Heart left ventricle (tissue), 16 donors: Measurements from ENCODE around the gene LPCAT1. TPM values are rescaled to one million over a fixed set of nuclear protein-coding genes. Genes with fewer than 3 reads are reported as not detected.

Experiments used
- ATAC-seq, 4 donors: fragments of 200-7000 bp; cut with Tn5 transposase; one replicate each; pipeline ENCODE4 v1.9.1; 2020 to 2022; ENCODE audit warnings: moderate library complexity in 4 of 4, mild to moderate bottlenecking in 3 of 4, moderate number of reproducible peaks in 1 of 4
- DNase-seq, 5 donors: peaks; one replicate each; pipeline ENCODE4 v3.0.0-alpha.2; 2020
- H3K27ac ChIP-seq, 12 donors: fragments of 200-600 bp; sonication (generic) in 4 of 12; one replicate each; pipeline versions ENCODE4 v1.5.0 to v1.8.0; 2016 to 2022; ENCODE audit warnings: mild to moderate bottlenecking in 2 of 12
- H3K27me3 ChIP-seq, 9 donors: fragments of 200-600 bp; sonication (generic) in 2 of 9; one replicate each; pipeline versions ENCODE4 v1.5.1 to v1.8.0; 2016 to 2022; ENCODE audit warnings: mild to moderate bottlenecking in 3 of 9
- H3K36me3 ChIP-seq, 9 donors: fragments of 200-600 bp; sonication (generic) in 2 of 9; one replicate each; pipeline versions ENCODE4 v1.5.0 to v1.8.0; 2018 to 2022; ENCODE audit warnings: mild to moderate bottlenecking in 2 of 9
- H3K4me1 ChIP-seq, 12 donors: fragments of 200-600 bp; sonication (generic) in 4 of 12; one replicate each; pipeline versions ENCODE4 v1.5.0 to v1.8.0; 2016 to 2022; ENCODE audit warnings: mild to moderate bottlenecking in 3 of 12
- H3K4me3 ChIP-seq, 12 donors: fragments of 200-600 bp; sonication (generic) in 4 of 12; one replicate each; pipeline versions ENCODE4 v1.5.0 to v1.8.0; 2017 to 2022; ENCODE audit warnings: mild to moderate bottlenecking in 9 of 12, moderate library complexity in 4 of 12
- H3K9me3 ChIP-seq, 12 donors: fragments of 200-600 bp; sonication (generic) in 4 of 12; one replicate each; pipeline versions ENCODE4 v1.5.0 to v1.8.0; 2016 to 2022; ENCODE audit warnings: mild to moderate bottlenecking in 1 of 12
- POLR2A ChIP-seq, 2 donors: fragments of 450-650 bp; IDR thresholded peaks; one replicate each; pipeline ENCODE4 v1.6.1; 2017; ENCODE audit warnings: antibody characterized with exemption in 2 of 2, mild to moderate bottlenecking in 2 of 2, moderate library complexity in 2 of 2
- WGBS, 4 donors: extraction: QIAGEN DNeasy Blood & Tissue Kit in 2 of 4; methylation state at CpG; one replicate each; pipeline versions ENCODE4 v1.1.5 to v1.1.7; 2013 to 2018; 5-methylcytosine and 5-hydroxymethylcytosine counted together
- intact Hi-C, 10 donors: fragments of 100-400 bp; cut with DNase I; formaldehyde crosslinking; loops; one replicate each; pipeline versions ENCODE4 v1.11.1 to v1.14.2; 2022
- polyA plus RNA-seq, 2 donors: library from polyadenylated mRNA; stranded (reverse); fragments of 200-250 nt; gene quantifications; one replicate each; pipeline ENCODE4 v1.2.3, GENCODE V29; 2013
- total RNA-seq, 9 donors: library from RNA; depleted of rRNA in 2 of 9; stranded (reverse); fragments of >200 nt in 2 of 9; fragmentation: NEBNext Ultra II Directional in 3 of 9; extraction: Animal tissue kit (Norgen Biotek cat#: 25700) in 3 of 9; gene quantifications; one replicate each; pipeline versions ENCODE4 v1.1.0 to v1.2.4, GENCODE V29; 2016 to 2023
- TF ChIP-seq, protein P1 (sequence below), 12 donors: fragments of 200-600 bp; sonication (generic) in 4 of 12; IDR thresholded peaks; one replicate each; pipeline versions ENCODE4 v1.5.0 to v1.8.0; 2018 to 2022; ENCODE audit warnings: antibody characterized with exemption in 12 of 12, mild to moderate bottlenecking in 5 of 12
- donor health status: ischemic (EF 13 %, LVEDD 7.1; RV severe dilation, severe dysfunction).
- donor health status: healthy with polysubstance abuse.
- donor health status: DM: no; HTN: yes; CAD: no.
- donor health status: DM: no; HTN: no; CAD: no.
- donor health status: ischemic (EF 25% LVEDD 6.9; RV normal size, moderate dysfunction).
- donor health status: ischemic (EF 25% LVEDD 5.7; RV mildly dilated, moderate dysfunction).
- donor health status: healthy.
- donor health status: DM: yes; HTN: yes; CAD: no.
- donor health status: ischemic (EF 35%, LVEDD 5.7; RV mildly dilated, moderate dysfunction).
- donor health status: nonischemic (EF 11% LVEDD 7.7; RV severe dilation, severe dysfunction).
- donor health status: DM: yes; HTN: yes; CAD: no.
- donor health status: PGD.
- donor health status: ischemic (EF 29% LVEDD 5.4; RV normal size, mild dysfunction).
- donor health status: nonischemic (EF 23%, LVEDD 6.1; RV moderate dilation, normal function).

The LPCAT1 gene
- total and polyA plus RNA-seq, 11 donors = 8.2 to 30.6 (median 9.9) TPM

GRCh38 chr5:1429496-1429895, 94.3 kb downstream of the LPCAT1 start:
- no peaks in the 10 kb centered on the region for H3K27me3 ChIP-seq
- no peak for TF ChIP-seq POLR2A (IDR thresholded peaks at IDR 0.05)
- TF ChIP-seq, protein P1, sequence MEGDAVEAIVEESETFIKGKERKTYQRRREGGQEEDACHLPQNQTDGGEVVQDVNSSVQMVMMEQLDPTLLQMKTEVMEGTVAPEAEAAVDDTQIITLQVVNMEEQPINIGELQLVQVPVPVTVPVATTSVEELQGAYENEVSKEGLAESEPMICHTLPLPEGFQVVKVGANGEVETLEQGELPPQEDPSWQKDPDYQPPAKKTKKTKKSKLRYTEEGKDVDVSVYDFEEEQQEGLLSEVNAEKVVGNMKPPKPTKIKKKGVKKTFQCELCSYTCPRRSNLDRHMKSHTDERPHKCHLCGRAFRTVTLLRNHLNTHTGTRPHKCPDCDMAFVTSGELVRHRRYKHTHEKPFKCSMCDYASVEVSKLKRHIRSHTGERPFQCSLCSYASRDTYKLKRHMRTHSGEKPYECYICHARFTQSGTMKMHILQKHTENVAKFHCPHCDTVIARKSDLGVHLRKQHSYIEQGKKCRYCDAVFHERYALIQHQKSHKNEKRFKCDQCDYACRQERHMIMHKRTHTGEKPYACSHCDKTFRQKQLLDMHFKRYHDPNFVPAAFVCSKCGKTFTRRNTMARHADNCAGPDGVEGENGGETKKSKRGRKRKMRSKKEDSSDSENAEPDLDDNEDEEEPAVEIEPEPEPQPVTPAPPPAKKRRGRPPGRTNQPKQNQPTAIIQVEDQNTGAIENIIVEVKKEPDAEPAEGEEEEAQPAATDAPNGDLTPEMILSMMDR (IDR thresholded peaks at IDR 0.05) = no peak
- DNase-seq (no peak), ATAC-seq (no peak)
- 91 to 96% (median 92%) methylated on average over 5 of the region's 5 CpGs for WGBS, 4 donors
- no peak overlapping the region for H3K4me3 ChIP-seq
- no peak overlapping the region for H3K27ac ChIP-seq
- peaks cover 0 to 42% (median 31%) of the 10 kb centered on the region in 12 donors for H3K9me3 ChIP-seq
- no peaks in the 10 kb centered on the region for H3K36me3 ChIP-seq
- intact Hi-C loops = no loop called here
- H3K4me1 ChIP-seq = no peaks in the 10 kb centered on the region

DNA sequence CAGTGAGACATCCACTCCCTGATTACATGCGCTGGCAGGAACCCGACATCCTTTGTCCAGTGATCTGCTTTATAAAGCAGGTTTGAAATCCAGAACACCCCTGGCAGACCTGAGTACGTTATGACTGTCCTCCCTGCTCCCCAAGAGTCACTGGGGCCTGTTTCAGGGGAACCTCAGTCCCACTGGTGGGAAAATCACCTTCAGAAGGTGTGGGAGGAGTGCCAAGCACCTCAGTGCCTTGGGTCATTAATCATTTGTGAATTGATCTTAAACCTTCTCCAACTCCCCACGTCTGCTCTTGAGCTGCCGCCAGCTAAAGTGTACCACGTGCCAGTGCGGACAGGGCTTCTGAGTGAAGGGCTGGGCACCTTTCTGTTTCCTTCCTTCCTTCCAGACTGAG, 94.7 kb downstream of the LPCAT1 start:
- no peak for TF ChIP-seq POLR2A (IDR thresholded peaks at IDR 0.05)
- TF ChIP-seq, protein P1 (IDR thresholded peaks at IDR 0.05) = no peak
- Histone ChIP-seq H3K9me3 (peaks cover 0 to 42% (median 31%) of the 10 kb centered on the region in 12 donors), H3K4me1 (no peaks in the 10 kb centered on the region), H3K27ac (no peak overlapping the region), H3K4me3 (no peak overlapping the region), H3K36me3 (no peaks in the 10 kb centered on the region), H3K27me3 (no peaks in the 10 kb centered on the region)
- 78 to 83% (median 82%) methylated on average over 7 of the region's 7 CpGs for WGBS, 4 donors
- DNase-seq = no peak
- no peak for ATAC-seq
- intact Hi-C loops = no loop called here

DNA sequence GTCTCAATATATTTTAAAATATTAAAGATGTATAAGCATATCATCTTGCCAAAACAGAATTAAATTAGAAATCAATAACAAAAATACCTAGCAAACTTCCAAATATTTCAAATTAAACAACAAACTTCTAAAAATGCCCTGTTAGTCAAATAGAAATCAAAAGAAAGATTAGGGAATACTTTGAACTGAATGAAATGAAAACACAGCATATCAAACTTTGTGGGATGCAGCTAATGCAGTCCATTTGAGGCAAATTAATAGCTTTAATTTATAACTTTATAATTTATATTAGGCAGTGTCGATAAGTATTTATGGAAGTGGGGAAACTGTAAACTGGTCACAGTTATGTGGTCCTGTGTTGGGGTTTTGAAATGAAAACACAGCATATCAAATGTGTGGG, 95.7 kb downstream of the LPCAT1 start:
- Histone ChIP-seq H3K9me3 (peaks cover 0 to 42% (median 31%) of the 10 kb centered on the region in 12 donors), H3K27me3 (peaks cover 0 to 4% (median 0%) of the 10 kb centered on the region in 9 donors), H3K27ac (no peak overlapping the region), H3K4me3 (no peak overlapping the region), H3K4me1 (no peaks in the 10 kb centered on the region), H3K36me3 (no peaks in the 10 kb centered on the region)
- DNase-seq = no peak
- ATAC-seq = no peak
- intact Hi-C loops = no loop called here
- no peak for TF ChIP-seq POLR2A (IDR thresholded peaks at IDR 0.05)
- TF ChIP-seq, protein P1 (IDR thresholded peaks at IDR 0.05) = no peak
- 66 to 76% (median 74%) methylated on average over 1 of the region's 1 CpG for WGBS, 4 donors

DNA sequence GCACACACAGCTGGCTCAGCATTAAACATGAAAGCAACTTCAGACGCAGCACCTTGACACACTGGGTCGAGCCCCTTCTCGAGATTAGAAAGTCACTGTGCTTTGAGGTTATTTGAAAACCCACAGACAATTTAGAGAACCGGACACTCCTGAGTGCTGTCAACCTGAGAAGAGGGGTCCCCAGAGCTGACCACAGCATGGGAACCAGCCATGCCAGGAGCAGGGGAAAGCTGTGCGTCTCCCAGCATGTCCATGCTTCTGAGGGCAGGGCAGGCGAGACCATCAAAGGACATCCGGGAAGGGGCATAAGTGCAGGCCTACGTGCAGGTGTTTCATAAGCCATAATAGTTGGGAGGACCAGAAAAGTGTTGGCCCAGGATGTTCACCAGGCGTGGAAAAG, 99.0 kb downstream of the LPCAT1 start:
- H3K9me3 ChIP-seq = peaks cover 0 to 40% (median 29%) of the 10 kb centered on the region in 12 donors
- no peak for TF ChIP-seq POLR2A (IDR thresholded peaks at IDR 0.05)
- TF ChIP-seq, protein P1 (IDR thresholded peaks at IDR 0.05) = no peak
- no peak for ATAC-seq
- no peak overlapping the region for H3K4me3 ChIP-seq
- 80 to 86% (median 84%) methylated on average over 9 of the region's 9 CpGs for WGBS, 4 donors
- no peaks in the 10 kb centered on the region for H3K4me1 ChIP-seq
- no peaks in the 10 kb centered on the region for H3K36me3 ChIP-seq
- H3K27me3 ChIP-seq = peaks cover 0 to 4% (median 0%) of the 10 kb centered on the region in 9 donors
- DNase-seq = peak in 1 of 5 donors; percentile 9
- no peak overlapping the region for H3K27ac ChIP-seq
- intact Hi-C loops = no loop called here
